SK-N-MC (cell line): ENCODE data around the gene OR1J1.

Experiments
- DNase-seq: peaks from one replicate; pipeline ENCODE4 v3.0.0-alpha.2; 2011; ENCODE audit warnings: low read depth, low spot score
- H3K27ac ChIP-seq: fragments of 200-600 bp; sonication (generic); 2 replicates; pipeline ENCODE4 v1.5.1; 2016; ENCODE audit warnings: mixed run types
- H3K36me3 ChIP-seq: fragments of 200-600 bp; sonication (generic); 2 replicates; pipeline ENCODE4 v1.6.1; 2017; ENCODE audit warnings: antibody characterized with exemption, low read length, mixed read lengths; ENCODE audit not compliant: insufficient read depth
- H3K4me3 ChIP-seq: fragments of 200-600 bp; sonication (generic); 2 replicates; pipeline ENCODE4 v1.5.1; 2016
- H3K9ac ChIP-seq: fragments of 200-600 bp; sonication (generic); 2 replicates; pipeline ENCODE4 v1.8.0; 2017; ENCODE audit warnings: mixed run types, mixed read lengths; ENCODE audit not compliant: insufficient read length
- H3K9me3 ChIP-seq: fragments of 200-600 bp; sonication (generic); 2 replicates; pipeline ENCODE4 v1.6.1; 2017; ENCODE audit warnings: low read depth, mild to moderate bottlenecking, antibody characterized with exemption, low read length, moderate library complexity, mixed read lengths
- EZH2 ChIP-seq: fragments of 200-600 bp; sonication (generic); IDR thresholded peaks from one replicate; pipeline ENCODE4 v1.6.1; 2017; ENCODE audit warnings: antibody characterized with exemption
- FOXP2 ChIP-seq: optimal IDR thresholded peaks from 2 replicates; pipeline ENCODE3; 2011; ENCODE audit warnings: mild to moderate bottlenecking, moderate library complexity; ENCODE audit not compliant: insufficient read depth; ENCODE audit errors: extremely low read length, control extremely low read depth
- POLR2AphosphoS5 ChIP-seq: IDR thresholded peaks from 2 replicates; pipeline ENCODE4 v1.6.1; 2012; ENCODE audit warnings: mild to moderate bottlenecking, low read depth, low read length, borderline replicate concordance

Gene OR1J1, protein sequence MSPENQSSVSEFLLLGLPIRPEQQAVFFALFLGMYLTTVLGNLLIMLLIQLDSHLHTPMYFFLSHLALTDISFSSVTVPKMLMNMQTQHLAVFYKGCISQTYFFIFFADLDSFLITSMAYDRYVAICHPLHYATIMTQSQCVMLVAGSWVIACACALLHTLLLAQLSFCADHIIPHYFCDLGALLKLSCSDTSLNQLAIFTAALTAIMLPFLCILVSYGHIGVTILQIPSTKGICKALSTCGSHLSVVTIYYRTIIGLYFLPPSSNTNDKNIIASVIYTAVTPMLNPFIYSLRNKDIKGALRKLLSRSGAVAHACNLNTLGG

DNA sequence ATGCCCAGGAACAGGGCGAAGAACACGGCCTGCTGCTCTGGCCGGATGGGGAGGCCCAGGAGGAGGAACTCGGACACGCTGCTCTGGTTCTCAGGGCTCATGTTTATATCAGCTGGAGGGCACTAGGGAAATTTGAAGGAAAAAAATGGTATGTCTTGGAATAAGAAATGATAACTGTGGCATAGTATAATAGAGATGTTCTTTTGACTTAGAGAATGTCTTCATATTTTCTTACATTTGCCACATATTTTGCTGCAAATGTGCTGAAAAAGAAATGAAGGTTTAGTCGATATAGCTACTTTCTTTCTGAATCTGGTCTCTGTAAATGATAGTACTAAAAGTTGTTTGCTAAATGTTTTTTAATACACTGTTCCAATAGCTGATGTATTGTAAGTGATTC is at the start of gene OR1J1:
Gene OR1J1 (minus strand): TSS at position 101 of the 400 bp plus-strand sequence. CDS start 0 bp downstream, at position 101.
- H3K27ac ChIP-seq = no peak within 1 kb of the TSS
- H3K4me3 ChIP-seq = no peak within 1 kb of the TSS
- DNase-seq = no peak
- TF ChIP-seq POLR2AphosphoS5 = no peak
- TF ChIP-seq EZH2 = no peak
- TF ChIP-seq FOXP2 = no peak
- no peak within 1 kb of the TSS for H3K9ac ChIP-seq
- no peaks in the 10 kb centered on the region for H3K36me3 ChIP-seq
- no peaks in the 10 kb centered on the region for H3K9me3 ChIP-seq

DNA sequence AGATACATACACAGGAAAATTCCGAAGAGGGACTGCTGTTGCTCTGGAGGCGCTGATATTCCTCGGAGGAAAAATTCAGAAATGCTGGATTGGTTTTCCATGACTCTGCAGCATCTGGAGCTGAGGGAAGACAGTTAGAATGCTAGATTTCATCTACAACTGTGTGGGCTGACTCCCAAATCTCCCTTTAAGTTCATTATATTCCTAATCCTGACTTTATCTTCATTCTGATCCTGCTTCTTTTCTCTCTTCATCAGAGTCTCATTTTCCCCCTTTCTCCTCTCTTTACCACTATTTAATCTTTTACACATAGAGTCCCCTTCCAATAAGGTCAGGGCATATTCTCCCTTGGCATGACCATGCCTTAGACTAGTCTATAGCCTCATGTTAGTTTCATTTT is 49.5 kb upstream of the OR1J1 start, which contains the start of gene OR1N1:
Gene OR1N1 (minus strand): TSS at position 101 of the 400 bp plus-strand sequence. CDS start 0 bp downstream, at position 101.
- no peak for DNase-seq
- no peak within 1 kb of the TSS for H3K27ac ChIP-seq
- no peak within 1 kb of the TSS for H3K9ac ChIP-seq
- TF ChIP-seq FOXP2 (no peak), POLR2AphosphoS5 (no peak), EZH2 (no peak)
- H3K36me3 ChIP-seq = no peaks in the 10 kb centered on the region
- H3K9me3 ChIP-seq = no peaks in the 10 kb centered on the region
- no peak within 1 kb of the TSS for H3K4me3 ChIP-seq

DNA sequence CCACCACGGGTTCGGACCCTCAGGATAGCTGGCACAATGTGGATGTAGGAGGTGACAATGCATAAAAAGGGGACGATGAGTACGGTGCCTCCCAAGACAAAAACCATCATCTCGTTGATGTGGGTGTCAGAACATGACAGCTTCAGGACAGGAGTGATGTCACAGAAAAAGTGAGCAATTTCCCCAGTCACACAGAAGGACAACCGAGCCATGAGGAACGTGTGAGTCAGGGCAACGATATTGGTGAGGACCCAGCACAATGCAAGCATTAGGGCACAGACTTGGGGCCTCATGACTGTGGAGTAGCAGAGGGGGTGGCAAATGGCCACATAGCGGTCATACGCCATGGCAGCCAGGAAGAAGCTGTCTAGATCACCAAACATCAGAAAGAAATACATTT is 48.9 kb upstream of the OR1J1 start:
- Histone ChIP-seq H3K4me3 (no peak overlapping the region), H3K9ac (no peak overlapping the region), H3K9me3 (no peaks in the 10 kb centered on the region), H3K27ac (no peak overlapping the region), H3K36me3 (no peaks in the 10 kb centered on the region)
- DNase-seq = no peak
- TF ChIP-seq EZH2 (no peak), FOXP2 (no peak), POLR2AphosphoS5 (no peak)

DNA sequence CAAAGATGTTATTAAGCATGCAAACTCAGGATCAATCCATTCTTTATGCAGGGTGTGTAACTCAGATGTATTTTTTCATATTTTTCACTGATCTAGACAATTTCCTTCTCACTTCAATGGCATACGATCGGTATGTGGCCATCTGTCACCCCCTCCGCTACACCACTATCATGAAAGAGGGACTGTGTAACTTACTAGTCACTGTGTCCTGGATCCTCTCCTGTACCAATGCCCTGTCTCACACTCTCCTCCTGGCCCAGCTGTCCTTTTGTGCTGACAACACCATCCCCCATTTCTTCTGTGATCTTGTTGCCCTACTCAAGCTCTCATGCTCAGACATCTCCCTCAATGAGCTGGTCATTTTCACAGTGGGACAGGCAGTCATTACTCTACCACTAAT is 41.6 kb upstream of the OR1J1 start:
- Histone ChIP-seq H3K4me3 (no peak overlapping the region), H3K27ac (no peak overlapping the region), H3K36me3 (no peaks in the 10 kb centered on the region), H3K9me3 (no peaks in the 10 kb centered on the region), H3K9ac (no peak overlapping the region)
- no peak for TF ChIP-seq POLR2AphosphoS5
- TF ChIP-seq EZH2 = no peak
- no peak for TF ChIP-seq FOXP2
- DNase-seq = no peak

DNA sequence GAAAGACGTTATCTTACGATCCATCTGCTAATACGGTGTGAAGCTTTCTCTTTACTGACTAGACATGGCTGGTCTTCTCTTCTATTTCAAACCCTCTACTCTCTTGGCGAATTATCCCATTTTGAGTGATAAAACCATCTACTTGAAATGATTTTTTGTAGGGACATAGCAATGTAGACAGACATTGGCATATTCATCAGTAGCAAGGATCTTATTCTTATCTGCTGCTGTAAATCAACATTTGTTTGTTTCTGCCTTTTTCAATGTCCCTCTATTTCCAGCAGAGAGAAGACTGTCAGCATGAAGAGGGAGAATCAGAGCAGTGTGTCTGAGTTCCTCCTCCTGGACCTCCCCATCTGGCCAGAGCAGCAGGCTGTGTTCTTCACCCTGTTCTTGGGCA is 41.1 kb upstream of the OR1J1 start, which contains the start of gene OR1J4:
Gene OR1J4 (plus strand): TSS at position 301 of the 400 bp plus-strand sequence. CDS start 0 bp downstream, at position 301.
- no peak for TF ChIP-seq EZH2
- TF ChIP-seq POLR2AphosphoS5 = no peak
- TF ChIP-seq FOXP2 = no peak
- Histone ChIP-seq H3K9ac (no peak within 1 kb of the TSS), H3K9me3 (no peaks in the 10 kb centered on the region), H3K36me3 (no peaks in the 10 kb centered on the region), H3K4me3 (no peak within 1 kb of the TSS), H3K27ac (no peak within 1 kb of the TSS)
- DNase-seq = no peak

DNA sequence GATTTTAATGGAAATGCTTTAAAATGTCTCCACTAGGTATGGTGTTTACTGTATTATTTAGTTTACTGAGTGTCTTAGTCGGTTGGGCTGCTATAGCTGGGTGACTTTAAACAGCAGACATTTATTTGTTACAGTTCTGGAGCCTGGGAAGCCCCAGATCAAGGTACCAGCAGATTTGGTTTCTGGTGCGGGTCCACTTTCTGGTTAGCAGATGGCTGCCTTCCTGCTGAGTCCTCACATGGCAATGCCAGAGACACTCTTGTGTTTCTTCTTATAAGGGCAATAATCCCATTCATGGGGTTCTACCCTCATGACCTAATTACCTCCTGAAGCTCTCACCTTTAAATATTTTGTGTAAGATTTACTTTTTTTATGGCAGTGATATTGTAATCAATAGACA is 40.5 kb upstream of the OR1J1 start:
- Histone ChIP-seq H3K27ac (no peak overlapping the region), H3K9me3 (no peaks in the 10 kb centered on the region), H3K4me3 (no peak overlapping the region), H3K9ac (no peak overlapping the region), H3K36me3 (no peaks in the 10 kb centered on the region)
- TF ChIP-seq FOXP2 = no peak
- TF ChIP-seq POLR2AphosphoS5 = no peak
- TF ChIP-seq EZH2 = no peak
- no peak for DNase-seq

DNA sequence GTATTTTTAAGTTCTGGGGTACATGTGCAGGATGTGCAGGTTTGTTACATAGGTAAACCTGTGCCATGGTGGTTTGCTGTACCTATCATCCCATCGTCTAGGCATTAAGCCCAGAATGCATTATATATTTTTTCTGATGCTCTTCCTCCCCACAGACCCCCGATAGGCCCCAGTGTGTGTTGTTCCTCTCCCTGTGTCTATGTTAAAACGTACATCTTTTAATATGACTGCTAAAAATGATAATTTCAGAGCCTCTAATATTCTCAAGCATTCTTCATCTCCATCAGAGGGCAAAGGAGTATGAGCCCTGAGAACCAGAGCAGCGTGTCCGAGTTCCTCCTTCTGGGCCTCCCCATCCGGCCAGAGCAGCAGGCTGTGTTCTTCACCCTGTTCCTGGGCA is 32.8 kb upstream of the OR1J1 start, which contains the start of gene OR1J2:
Gene OR1J2 (plus strand): TSS at position 301 of the 400 bp plus-strand sequence. CDS start 0 bp downstream, at position 301.
- TF ChIP-seq POLR2AphosphoS5 (no peak), FOXP2 (no peak), EZH2 (no peak)
- no peak within 1 kb of the TSS for H3K27ac ChIP-seq
- no peaks in the 10 kb centered on the region for H3K9me3 ChIP-seq
- H3K36me3 ChIP-seq = no peaks in the 10 kb centered on the region
- no peak within 1 kb of the TSS for H3K4me3 ChIP-seq
- H3K9ac ChIP-seq = no peak within 1 kb of the TSS
- no peak for DNase-seq

DNA sequence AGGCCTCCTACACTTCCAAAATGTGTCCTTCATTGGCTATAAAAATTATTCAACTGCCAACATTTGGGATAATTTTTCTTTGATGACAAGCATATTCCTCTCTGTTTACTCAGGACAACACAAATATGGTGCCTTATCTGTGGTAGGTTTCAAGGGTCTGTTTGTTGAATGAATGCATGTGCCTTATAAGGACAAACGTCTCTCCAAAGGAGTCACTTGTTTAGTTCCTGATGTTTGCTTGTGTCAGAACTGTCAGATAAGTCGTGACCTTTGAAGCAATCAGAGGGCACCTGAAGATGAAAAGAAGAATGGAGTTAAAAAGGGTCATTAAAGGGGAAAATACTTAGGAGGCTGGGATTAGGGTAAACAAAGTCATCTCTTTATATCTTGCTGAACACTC is 29.2 kb upstream of the OR1J1 start:
- H3K9me3 ChIP-seq = no peaks in the 10 kb centered on the region
- H3K27ac ChIP-seq = no peak overlapping the region
- no peak overlapping the region for H3K4me3 ChIP-seq
- TF ChIP-seq POLR2AphosphoS5 (no peak), FOXP2 (no peak), EZH2 (no peak)
- no peak overlapping the region for H3K9ac ChIP-seq
- no peak for DNase-seq
- H3K36me3 ChIP-seq = no peaks in the 10 kb centered on the region
